Posterior cingulate gyrus (tissue), 11 donors: ENCODE measurements around the gene SERPINB8.

Experiments
- DNase-seq, 10 donors: peaks; one replicate each; pipeline versions ENCODE4 v3.0.0 to v3.0.0-alpha.2; 2020 to 2021; ENCODE audit warnings: mixed read lengths in 3 of 10
- intact Hi-C: fragments of 100-400 bp; cut with DNase I; formaldehyde crosslinking; loops from one replicate; pipeline ENCODE4 v1.15.1; 2023

Gene SERPINB8

GRCh38 chr18:63999871-64000270 lies 30.0 kb downstream of the SERPINB8 start:
- no peak for DNase-seq
- intact Hi-C loops: no loop called here

- intact Hi-C loops: no loop called here
- no peak for DNase-seq
These were observed 32.7 kb downstream of the SERPINB8 start for GRCh38 chr18:64002581-64002980.

GRCh38 chr18:64009305-64009704 lies 39.4 kb downstream of the SERPINB8 start:
- no peak for DNase-seq
- intact Hi-C loops: no loop called here

- intact Hi-C loops: no loop called here
- no peak for DNase-seq
These were observed 41.6 kb downstream of the SERPINB8 start for GRCh38 chr18:64011513-64011912.

- DNase-seq: no peak
- intact Hi-C loops: no loop called here
These were observed 48.0 kb downstream of the SERPINB8 start for GRCh38 chr18:64017870-64018269.

- intact Hi-C loops: no loop called here
- DNase-seq: no peak
These were observed 50.3 kb downstream of the SERPINB8 start for GRCh38 chr18:64019922-64020756.

- no peak for DNase-seq
- intact Hi-C loops: no loop called here
These were observed 56.5 kb downstream of the SERPINB8 start for GRCh38 chr18:64026350-64026749.

- no peak for DNase-seq
- intact Hi-C loops: no loop called here
These were observed 58.2 kb downstream of the SERPINB8 start for GRCh38 chr18:64027931-64028695.

- intact Hi-C loops: no loop called here
- no peak for DNase-seq
These were observed 59.2 kb downstream of the SERPINB8 start for GRCh38 chr18:64029096-64029495.

GRCh38 chr18:64031411-64031810 lies 61.5 kb downstream of the SERPINB8 start:
- intact Hi-C loops: no loop called here
- DNase-seq: no peak

- DNase-seq: no peak
- intact Hi-C loops: no loop called here
These were observed 62.4 kb downstream of the SERPINB8 start for GRCh38 chr18:64032312-64032711.

- no peak for DNase-seq
- intact Hi-C loops: no loop called here
These were observed 68.0 kb downstream of the SERPINB8 start for GRCh38 chr18:64037812-64038414.
